ENCODE results near the gene APOH.
"Not testable (repeated sequence)": the region's sequence is repeated elsewhere in the genome, so short reads cannot be mapped to it uniquely, and the experiment has no call there.

The APOH gene

GRCh38 chr17:66255112-66255511 is 25.9 kb upstream of the APOH start:
- TF ChIP-seq CTCF (IDR thresholded peaks at IDR 0.05) (peak; percentile 70), ZFX (IDR thresholded peaks at IDR 0.05; ENCODE audit: borderline replicate concordance) (no peak)
- H3K27ac ChIP-seq: no peak overlapping the region

DNA sequence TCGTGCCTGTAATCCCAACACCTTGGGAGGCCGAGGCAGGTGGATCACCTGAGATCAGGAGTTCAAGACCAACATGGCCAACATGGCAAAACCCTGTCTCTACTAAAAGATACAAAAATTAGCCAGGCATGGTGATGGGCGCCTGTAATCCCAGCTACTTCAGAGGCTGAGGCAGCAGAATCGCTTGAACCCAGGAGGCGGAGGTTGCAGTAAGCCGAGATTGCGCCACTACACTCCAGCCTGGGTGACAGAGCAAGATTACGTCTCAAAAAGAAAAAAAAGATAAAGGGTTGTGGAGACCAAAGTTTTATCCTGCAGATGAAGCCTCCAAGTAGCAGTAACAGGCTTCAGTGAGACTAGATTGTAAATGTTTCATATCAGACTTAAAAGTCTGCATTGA is 24.2 kb upstream of the APOH start:
- H3K27ac ChIP-seq: not testable (repeated sequence)

GRCh38 chr17:66250686-66251085 is 21.5 kb upstream of the APOH start:
- TF ChIP-seq ZFX (IDR thresholded peaks at IDR 0.05; ENCODE audit: borderline replicate concordance) (no peak), CTCF (IDR thresholded peaks at IDR 0.05) (no peak)
- no peak overlapping the region for H3K27ac ChIP-seq

GRCh38 chr17:66248285-66248684 is 19.1 kb upstream of the APOH start:
- H3K27ac ChIP-seq: no peak overlapping the region
- no peak for TF ChIP-seq CTCF (IDR thresholded peaks at IDR 0.05)
- no peak for TF ChIP-seq ZFX (IDR thresholded peaks at IDR 0.05; ENCODE audit: borderline replicate concordance)

GRCh38 chr17:66241839-66242238 is 12.6 kb upstream of the APOH start:
- no peak for TF ChIP-seq CTCF (IDR thresholded peaks at IDR 0.05)
- TF ChIP-seq ZFX (IDR thresholded peaks at IDR 0.05; ENCODE audit: borderline replicate concordance): no peak
- H3K27ac ChIP-seq: no peak overlapping the region

- TF ChIP-seq CTCF (IDR thresholded peaks at IDR 0.05) (no peak), ZFX (IDR thresholded peaks at IDR 0.05; ENCODE audit: borderline replicate concordance) (no peak)
- H3K27ac ChIP-seq: no peak overlapping the region
These were observed 11.4 kb upstream of the APOH start for GRCh38 chr17:66240630-66241029.

DNA sequence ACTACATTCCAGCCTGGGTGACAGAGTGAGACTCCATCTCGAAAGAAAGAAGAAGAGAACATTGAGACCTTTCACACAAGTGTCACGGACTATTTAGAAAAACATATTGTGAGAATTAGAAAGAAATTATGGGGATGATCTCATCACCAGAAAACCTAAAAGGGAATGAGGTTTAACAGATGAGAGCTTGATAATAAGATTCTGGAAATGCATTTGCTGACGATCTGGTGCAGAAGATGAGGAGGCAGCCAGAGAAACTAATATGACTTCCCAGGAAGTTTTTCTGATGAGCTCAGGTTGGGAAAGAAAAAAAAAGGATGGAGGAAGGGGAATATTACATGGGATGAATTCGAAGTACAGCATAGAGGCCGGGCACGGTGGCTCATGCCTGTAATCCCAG is 10.8 kb upstream of the APOH start:
- TF ChIP-seq ZFX (IDR thresholded peaks at IDR 0.05; ENCODE audit: borderline replicate concordance) (no peak), CTCF (IDR thresholded peaks at IDR 0.05) (no peak)
- no peak overlapping the region for H3K27ac ChIP-seq

GRCh38 chr17:66235377-66235994 is 6.3 kb upstream of the APOH start:
- no peak overlapping the region for H3K27ac ChIP-seq
- TF ChIP-seq CTCF (IDR thresholded peaks at IDR 0.05) (no peak), ZFX (IDR thresholded peaks at IDR 0.05; ENCODE audit: borderline replicate concordance) (no peak)
